ENCODE results near the gene AGBL1. TPM values are rescaled to one million over a fixed set of nuclear protein-coding genes. Genes with fewer than 3 reads are reported as not detected.

The AGBL1 gene
- total RNA-seq, 1 experiment from 2014 or later: not detected

DNA sequence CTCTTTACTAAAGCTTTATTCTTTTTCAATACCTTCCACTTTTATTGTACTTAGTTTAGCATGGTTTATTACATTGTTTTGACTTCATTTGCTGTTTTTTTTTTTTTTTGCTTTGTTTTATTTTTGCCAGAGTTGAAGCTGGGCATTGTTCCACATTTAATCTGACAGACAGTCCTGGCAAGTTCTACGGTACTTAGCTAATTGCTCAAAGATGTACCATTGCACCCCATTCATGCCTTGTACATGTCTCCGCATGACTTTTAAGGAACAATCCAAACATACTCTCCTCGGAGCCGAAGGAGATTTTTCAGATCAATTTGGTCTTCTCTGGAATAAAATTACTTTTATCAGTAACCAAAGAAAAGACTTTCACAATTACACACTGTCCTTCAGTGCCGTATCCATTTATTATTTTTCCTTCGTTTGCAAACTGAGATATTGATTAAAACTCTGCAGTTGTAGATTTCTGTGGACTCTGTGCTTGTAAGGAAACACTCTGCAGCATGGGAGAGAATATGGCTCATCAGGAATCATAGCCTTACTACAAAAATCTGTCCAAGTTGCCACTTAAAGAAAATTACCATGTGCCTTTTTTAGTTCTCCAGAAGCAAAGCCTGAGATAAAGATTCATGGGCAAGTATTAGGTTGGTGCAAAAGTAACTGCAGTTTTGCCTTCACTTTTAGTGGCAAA is 952.0 kb downstream of the AGBL1 start:
- no peaks in the 10 kb centered on the region for H3K79me1 ChIP-seq (ENCODE audit: insufficient read depth, low read depth, low read length, poor library complexity, severe bottlenecking)

More for the DNA sequence above, 952.0 kb downstream of the AGBL1 start:
- no peak for DNase-seq
- H3K9me3 Mint-ChIP-seq: peaks cover 6 to 7% of the 10 kb centered on the region in 2 experiments; a peak in 2 of 5 replicates
- Histone ChIP-seq H2AFZ (ENCODE audit: low read length) (no peak overlapping the region), H3K9ac (ENCODE audit: extremely low read depth, insufficient read length, low read length) (no peak overlapping the region), H3K14ac (ENCODE audit: insufficient read depth, low read length) (no peak overlapping the region), H2BK15ac (ENCODE audit: low read depth, low read length) (no peak overlapping the region), H2BK120ac (ENCODE audit: low read depth, low read length, poor library complexity, severe bottlenecking) (no peak overlapping the region), H3K18ac (ENCODE audit: insufficient read length, low read depth, low read length) (no peak overlapping the region), H3K23ac (ENCODE audit: insufficient read length, low read depth, low read length) (no peak overlapping the region), H2AK5ac (ENCODE audit: insufficient read length, low read length) (no peak overlapping the region), H3K23me2 (ENCODE audit: insufficient read length, low read depth, low read length, poor library complexity, severe bottlenecking) (no peaks in the 10 kb centered on the region), H3K27ac (ENCODE audit: insufficient read length, low read depth, low read length) (no peak overlapping the region), H4K5ac (ENCODE audit: insufficient read length, low read depth, low read length) (no peak overlapping the region), H3K27me3 (ENCODE audit: insufficient read depth, low read length) (no peaks in the 10 kb centered on the region), H2BK20ac (ENCODE audit: low read depth, low read length, poor library complexity, severe bottlenecking) (no peak overlapping the region), H3K9me3 (ENCODE audit: control insufficient read depth, low read depth, low read length) (no peaks in the 10 kb centered on the region), H3K4me1 (ENCODE audit: insufficient read depth, low read length) (no peaks in the 10 kb centered on the region), H2BK12ac (ENCODE audit: insufficient read length, low read depth, low read length) (no peak overlapping the region), H3T11ph (ENCODE audit: low read length) (no peak overlapping the region), H2BK5ac (ENCODE audit: insufficient read length, low read length) (no peak overlapping the region), H4K8ac (replicated peaks; ENCODE audit: insufficient read length, low read depth, low read length) (no peak overlapping the region), H3K4ac (ENCODE audit: low read depth, low read length) (no peak overlapping the region), H3K79me2 (ENCODE audit: insufficient read depth, low read length) (no peaks in the 10 kb centered on the region), H3K56ac (ENCODE audit: insufficient read length, low read depth, low read length) (no peak overlapping the region), H4K91ac (ENCODE audit: insufficient read length, low read depth, low read length) (no peak overlapping the region), H4K20me1 (ENCODE audit: control insufficient read depth, insufficient read depth, insufficient read length) (no peaks in the 10 kb centered on the region), H3K4me2 (ENCODE audit: insufficient read depth, insufficient read length, low read length) (no peak overlapping the region)
- no peak overlapping the region for H3K4me3 Mint-ChIP-seq
- TF ChIP-seq, protein P1, sequence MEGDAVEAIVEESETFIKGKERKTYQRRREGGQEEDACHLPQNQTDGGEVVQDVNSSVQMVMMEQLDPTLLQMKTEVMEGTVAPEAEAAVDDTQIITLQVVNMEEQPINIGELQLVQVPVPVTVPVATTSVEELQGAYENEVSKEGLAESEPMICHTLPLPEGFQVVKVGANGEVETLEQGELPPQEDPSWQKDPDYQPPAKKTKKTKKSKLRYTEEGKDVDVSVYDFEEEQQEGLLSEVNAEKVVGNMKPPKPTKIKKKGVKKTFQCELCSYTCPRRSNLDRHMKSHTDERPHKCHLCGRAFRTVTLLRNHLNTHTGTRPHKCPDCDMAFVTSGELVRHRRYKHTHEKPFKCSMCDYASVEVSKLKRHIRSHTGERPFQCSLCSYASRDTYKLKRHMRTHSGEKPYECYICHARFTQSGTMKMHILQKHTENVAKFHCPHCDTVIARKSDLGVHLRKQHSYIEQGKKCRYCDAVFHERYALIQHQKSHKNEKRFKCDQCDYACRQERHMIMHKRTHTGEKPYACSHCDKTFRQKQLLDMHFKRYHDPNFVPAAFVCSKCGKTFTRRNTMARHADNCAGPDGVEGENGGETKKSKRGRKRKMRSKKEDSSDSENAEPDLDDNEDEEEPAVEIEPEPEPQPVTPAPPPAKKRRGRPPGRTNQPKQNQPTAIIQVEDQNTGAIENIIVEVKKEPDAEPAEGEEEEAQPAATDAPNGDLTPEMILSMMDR (conservative IDR thresholded peaks at IDR 0.05): no peak
- no CpG with 5 or more reads among the region's 6 CpGs for WGBS (ENCODE audit: extremely low coverage, insufficient read length, low lambda C conversion rate)
- no peaks in the 10 kb centered on the region for H3K36me3 Mint-ChIP-seq (ENCODE audit: insufficient read depth in 1 of 3, low read depth in 3 of 3)
- H3K27me3 Mint-ChIP-seq (ENCODE audit: low read depth): no peaks in the 10 kb centered on the region
- no peak overlapping the region for H3K27ac Mint-ChIP-seq
- H3K4me1 Mint-ChIP-seq: peaks cover 0 to 5% of the 10 kb centered on the region in 2 experiments; a peak in 2 of 4 replicates

All from H9 (cell line).